Activated CD4-positive, alpha-beta T cell treated with anti-CD3 and anti-CD28 coated beads for 48 hours (primary cell): ENCODE data around the gene CREB3L1.

ENCODE experiments used
- DNase-seq: peaks from one replicate; pipeline ENCODE4 v3.0.0-alpha.2; 2020

Gene CREB3L1

DNA sequence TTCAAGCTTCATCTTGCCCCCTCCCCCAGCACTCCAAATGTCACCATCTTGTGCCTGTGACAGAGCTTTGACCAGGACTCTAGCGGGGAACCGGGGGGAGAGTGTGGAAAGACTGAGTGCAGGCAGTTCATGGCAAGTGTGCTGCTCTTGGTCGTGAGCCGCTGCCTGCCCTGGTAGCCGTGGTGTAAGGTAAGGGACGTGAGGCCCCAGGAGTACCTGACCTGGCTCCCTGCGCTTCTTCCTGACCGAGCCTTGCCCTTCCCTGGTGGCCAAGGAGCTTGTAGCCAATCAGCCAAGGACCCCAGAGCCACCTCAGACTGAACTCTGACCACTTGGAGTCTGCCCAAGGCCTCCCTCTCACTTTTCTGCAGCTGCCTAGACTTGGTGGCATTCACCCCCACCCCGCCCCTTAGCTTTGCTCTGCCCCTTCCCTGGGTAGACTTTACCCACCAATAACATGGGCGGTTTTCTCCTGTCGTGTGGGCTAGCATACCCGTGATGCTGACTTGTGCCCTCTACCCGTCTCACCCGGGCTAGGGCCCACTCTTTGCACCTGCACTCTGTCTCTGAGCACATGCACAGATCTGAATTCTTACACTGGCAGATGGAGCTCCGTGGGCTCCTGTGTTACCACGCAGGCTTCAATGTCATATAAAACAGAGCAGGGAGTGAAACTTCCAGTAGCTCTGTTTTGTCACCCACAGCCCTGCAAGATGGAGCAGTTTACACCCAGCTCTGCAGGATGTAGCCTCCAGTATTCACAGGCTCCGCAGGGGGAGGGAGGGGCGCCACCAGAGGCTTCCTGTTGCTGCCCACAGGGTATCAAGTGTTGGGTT lies 71.3 kb downstream of the CREB3L1 start:
- peak; percentile 64 for DNase-seq

- no peak for DNase-seq
Measured at GRCh38 chr11:46350695-46351094, 73.2 kb downstream of the CREB3L1 start.

DNA sequence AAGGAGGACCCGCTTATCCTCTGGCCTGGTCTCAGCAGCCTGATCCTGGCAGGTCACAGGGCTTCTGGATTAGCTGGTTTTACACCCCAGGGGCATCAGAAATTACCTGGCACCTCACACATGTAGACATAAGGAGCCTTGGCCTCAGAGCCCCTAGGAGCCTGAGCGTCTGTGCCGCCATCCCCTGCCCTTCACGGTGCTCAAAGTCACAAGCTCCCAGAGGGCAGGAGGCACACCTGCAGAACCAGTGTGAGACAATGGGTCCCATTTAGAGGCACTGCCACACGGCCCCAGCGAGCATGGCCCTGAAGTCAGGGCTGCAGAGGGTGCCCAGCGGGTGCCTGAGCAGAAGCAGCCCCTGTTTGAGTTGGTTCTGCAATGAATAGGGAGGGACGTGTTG lies 73.7 kb downstream of the CREB3L1 start:
- no peak for DNase-seq

GRCh38 chr11:46351606-46352005 lies 74.1 kb downstream of the CREB3L1 start:
- no peak for DNase-seq

GRCh38 chr11:46352063-46352841 lies 74.8 kb downstream of the CREB3L1 start:
- DNase-seq: peak; percentile 85

- DNase-seq: peak; percentile 80
Measured at GRCh38 chr11:46353698-46354097, 76.2 kb downstream of the CREB3L1 start.

- DNase-seq: no peak
Measured at GRCh38 chr11:46356924-46357482, 79.5 kb downstream of the CREB3L1 start.

DNA sequence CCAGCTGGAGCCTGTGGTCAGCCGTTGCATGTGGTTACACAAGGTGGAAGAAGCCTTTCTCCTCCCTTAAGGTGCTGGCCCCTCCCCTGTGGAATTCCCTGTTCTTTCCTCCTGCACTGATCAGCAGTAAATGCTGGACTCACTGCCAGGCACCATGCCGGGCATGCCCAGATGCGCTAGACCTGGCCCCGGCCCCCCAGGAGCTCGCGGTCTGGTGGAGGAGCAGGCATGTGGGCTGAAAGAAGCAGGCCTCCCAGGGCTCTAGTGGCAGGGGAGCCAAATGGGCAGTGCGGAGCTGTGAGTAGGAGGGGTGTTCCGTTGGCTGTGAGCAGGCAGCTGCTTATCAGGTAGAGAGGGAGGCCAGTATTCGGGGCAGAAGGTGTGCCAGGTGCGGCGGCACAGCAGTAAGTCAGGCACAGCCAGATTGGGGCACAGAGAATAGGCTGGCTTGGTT lies 80.0 kb downstream of the CREB3L1 start:
- DNase-seq: no peak

GRCh38 chr11:46359953-46360352 lies 82.5 kb downstream of the CREB3L1 start:
- DNase-seq: no peak

DNA sequence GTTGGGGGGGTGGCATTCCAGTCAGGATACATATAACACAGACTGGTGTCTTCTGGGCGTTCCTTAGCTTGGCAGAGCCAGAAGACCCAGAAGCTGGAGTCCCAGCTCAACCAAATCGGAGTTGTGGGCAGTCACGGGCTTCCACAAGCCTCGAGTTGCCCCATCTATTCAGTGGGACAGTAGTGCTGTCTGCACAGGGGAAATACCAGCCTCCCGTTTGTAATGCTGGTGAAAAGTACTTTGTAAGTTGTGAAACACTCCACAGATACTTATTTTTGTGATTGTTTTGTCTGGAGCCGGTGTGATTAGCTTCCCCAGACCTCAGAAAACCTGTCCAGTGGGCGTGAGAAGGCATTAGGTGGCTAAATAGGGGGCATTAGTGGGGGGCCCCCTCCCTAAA lies 83.4 kb downstream of the CREB3L1 start:
- no peak for DNase-seq

DNA sequence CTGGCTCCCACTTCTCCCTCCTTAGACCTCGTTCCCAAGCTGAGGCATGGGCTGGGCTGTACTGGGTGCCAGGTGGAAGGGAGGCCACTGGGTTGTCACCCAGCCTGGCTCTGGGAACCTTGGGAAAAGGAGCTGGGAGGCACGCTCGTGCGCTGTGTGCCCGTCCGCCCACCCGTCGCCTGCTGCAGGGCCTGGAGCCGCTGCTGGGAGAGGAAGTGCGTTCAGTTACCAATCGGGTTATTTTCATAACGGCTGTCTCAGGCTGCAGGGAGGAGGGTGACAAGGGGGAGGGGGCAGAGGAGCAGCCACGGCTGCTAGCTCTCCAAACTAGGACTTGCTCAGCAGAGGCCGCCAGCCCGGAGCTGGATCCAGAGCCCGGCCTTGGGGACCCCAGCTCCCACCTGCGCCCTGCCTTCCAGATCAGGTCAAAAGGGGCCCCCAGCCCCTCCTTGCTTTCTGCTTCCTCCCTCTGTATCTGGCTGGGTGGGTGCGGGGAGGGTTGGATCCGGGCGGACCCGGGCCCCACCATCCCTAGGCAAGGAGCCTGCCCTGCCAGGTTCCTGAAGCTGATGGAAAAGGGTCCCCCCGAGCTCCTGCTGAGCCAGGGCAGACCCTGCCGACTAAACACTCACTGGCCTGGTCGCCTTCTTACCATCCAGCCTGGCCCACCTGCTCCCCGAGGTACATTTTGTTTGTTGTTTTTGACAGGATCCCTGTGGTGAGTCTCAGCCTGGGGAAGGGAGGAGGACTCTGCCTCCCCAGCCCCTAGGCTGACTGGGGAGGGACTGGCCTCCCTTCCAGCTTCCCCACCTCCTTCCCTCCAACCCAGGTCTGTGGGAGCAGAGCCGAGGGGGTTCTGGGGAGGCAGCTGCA lies 84.1 kb downstream of the CREB3L1 start:
- DNase-seq: peak; percentile 77

DNA sequence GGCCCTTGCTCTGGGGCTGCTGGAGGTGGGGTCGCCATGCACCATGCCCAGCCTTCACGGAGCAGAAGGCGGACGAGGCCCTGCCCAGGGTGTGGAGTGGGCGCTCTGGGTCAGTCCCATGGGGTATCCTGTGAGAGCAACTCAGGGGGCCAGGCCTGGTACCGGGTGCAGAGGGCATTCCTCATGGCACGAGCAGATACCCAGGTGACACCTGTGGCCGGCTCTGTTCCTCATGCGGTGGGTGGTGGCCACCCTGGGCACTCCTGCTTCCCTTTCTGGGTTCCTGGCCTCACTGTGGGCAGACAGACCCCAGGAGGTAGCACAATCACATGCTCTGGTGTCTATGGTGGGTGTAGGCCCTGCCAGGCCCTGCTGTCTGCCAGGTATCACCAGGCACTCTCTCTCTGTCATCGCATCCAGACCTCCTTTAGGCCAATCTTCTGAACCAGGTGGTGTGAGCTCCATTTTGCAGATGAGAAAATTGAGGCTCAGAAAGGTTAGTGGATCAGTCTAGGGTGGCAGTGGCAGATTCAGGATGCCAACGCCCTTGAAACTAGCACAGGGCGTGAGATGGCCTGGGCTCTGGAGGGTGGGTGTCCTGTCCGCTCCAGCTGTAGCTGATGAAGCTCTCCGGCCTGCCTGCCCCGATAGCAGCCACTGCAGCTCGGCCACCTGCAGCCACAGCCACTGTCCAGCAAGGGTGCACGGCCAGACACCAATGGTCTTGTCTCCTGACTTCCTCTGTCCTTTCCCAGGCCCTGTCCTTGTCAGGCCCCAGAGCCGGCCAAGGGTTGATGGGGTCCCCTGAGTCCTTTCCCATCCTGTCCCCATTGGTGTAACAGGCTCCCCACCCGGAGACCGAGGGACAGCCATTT lies 84.9 kb downstream of the CREB3L1 start:
- no peak for DNase-seq

DNA sequence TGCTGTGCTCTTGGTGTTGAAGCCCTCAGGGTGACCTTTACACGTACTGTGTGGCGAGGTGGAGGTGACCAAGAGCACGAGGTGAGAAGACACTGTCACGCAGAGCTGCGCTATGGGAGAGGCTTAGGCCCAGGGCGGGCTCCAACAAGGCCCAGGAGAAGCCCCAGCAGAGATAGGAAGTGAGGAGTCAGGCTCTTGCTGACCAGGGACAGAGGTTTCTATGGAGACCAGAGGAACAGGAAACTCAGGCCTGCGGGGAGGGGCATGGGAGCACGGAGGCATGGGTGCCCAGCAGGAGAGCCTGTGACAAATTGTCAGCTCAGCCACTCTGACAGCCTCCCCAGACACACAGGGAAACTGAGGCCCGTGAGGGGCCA lies 85.6 kb downstream of the CREB3L1 start:
- DNase-seq: no peak

GRCh38 chr11:46363455-46364005 lies 86.1 kb downstream of the CREB3L1 start:
- DNase-seq: no peak

GRCh38 chr11:46364056-46364455 lies 86.6 kb downstream of the CREB3L1 start:
- no peak for DNase-seq

DNA sequence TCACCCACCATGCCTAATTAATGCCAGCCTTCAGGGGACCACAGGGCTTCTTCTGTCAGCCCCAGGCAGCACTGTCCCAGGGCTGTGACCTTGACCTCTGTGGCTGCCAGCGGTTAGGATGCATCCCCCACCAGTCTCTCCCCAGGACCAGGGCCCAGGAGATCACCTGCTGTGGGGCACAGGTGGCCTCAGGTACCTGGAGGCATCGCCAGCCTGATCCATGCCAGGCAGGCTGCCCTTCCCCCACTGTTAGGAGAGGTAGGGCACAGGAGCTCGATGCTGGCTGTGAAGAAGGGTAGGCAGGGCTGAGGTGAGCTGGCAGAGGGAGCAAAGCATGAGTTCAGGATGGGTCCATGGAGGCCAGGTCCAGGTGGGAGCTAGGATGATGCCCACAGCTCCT lies 87.3 kb downstream of the CREB3L1 start:
- no peak for DNase-seq

GRCh38 chr11:46366260-46366659 lies 88.8 kb downstream of the CREB3L1 start:
- DNase-seq: no peak

GRCh38 chr11:46366661-46367161 lies 89.2 kb downstream of the CREB3L1 start:
- no peak for DNase-seq

DNA sequence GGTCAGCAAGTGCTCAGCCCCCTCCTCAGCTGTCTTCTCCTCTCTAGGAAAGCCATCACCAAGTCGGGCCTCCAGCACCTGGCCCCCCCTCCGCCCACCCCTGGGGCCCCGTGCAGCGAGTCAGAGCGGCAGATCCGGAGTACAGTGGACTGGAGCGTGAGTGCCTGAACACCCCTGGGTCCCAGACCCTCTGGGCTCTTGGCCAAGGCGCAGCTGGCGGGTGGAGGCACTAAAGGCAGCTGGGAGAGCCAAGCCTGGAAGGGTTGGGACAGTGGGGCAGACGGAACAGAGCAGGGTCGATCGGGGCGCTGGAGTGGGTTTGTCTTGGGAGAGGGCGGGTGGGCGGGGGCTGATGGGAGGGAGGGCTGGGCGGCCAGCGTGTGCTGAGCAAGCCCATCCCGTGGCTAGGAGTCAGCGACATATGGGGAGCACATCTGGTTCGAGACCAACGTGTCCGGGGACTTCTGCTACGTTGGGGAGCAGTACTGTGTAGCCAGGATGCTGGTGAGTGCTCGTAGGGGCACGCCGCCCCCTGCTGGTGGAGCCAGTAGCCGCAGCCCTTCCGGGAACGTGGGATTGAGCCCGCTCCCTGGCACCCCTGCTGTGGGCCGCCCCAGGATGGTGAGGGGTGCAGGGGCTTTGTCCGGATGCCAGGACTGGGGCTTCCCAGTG lies 89.9 kb downstream of the CREB3L1 start:
- DNase-seq: peak; percentile 82

GRCh38 chr11:46367916-46368267 lies 90.4 kb downstream of the CREB3L1 start:
- no peak for DNase-seq
